ENCODE measurements around the gene SF3B6. TPM values are rescaled to one million over a fixed set of nuclear protein-coding genes. Genes with fewer than 3 reads are reported as not detected.
A peak's percentile ranks its signal among the peaks of the same experiment; 100 is the strongest.

SF3B6 gene
- total and polyA plus RNA-seq, 2 experiments from 2014 or later = 140 to 565 TPM

- Histone ChIP-seq H3F3A (replicated peaks; ENCODE audit: low read depth) (no peaks in the 10 kb centered on the region), H3K36me3 (ENCODE audit: insufficient read depth) (no peaks in the 10 kb centered on the region; the same call in 1 of the 2 replicates), H4K20me1 (replicated peaks; ENCODE audit: insufficient read depth) (no peaks in the 10 kb centered on the region), H3K27me3 (ENCODE audit: insufficient read depth) (no peaks in the 10 kb centered on the region), H3K4me3 (no peak overlapping the region), H3K4me2 (no peak overlapping the region), H2AFZ (no peak overlapping the region), H3K27ac (ENCODE audit: low read depth) (no peak overlapping the region), H3K79me2 (replicated peaks; ENCODE audit: insufficient read depth) (no peaks in the 10 kb centered on the region), H3K4me1 (ENCODE audit: insufficient read depth) (no peaks in the 10 kb centered on the region), H3K9me2 (ENCODE audit: insufficient read depth) (no peaks in the 10 kb centered on the region)
- no peak overlapping the region for H3K4me3 Mint-ChIP-seq
- no peak for TF ChIP-seq REST (IDR thresholded peaks at IDR 0.05; ENCODE audit: unreplicated experiment)
- no peak for TF ChIP-seq CREB1 (CRISPR knock-in tag; IDR thresholded peaks at IDR 0.05; ENCODE audit: low read depth)
- TF ChIP-seq JUNB (IDR thresholded peaks at IDR 0.05; ENCODE audit: unreplicated experiment) = no peak
- no peak for TF ChIP-seq STAT1 (IDR thresholded peaks at IDR 0.05; ENCODE audit: unreplicated experiment)
- TF ChIP-seq EZH2 (IDR thresholded peaks at IDR 0.05; ENCODE audit: low read depth, unreplicated experiment) = no peak
- TF ChIP-seq ZNF331 (CRISPR knock-in tag; IDR thresholded peaks at IDR 0.05; ENCODE audit: low read depth) = no peak
- no peak for TF ChIP-seq ZNF114 (CRISPR knock-in tag; IDR thresholded peaks at IDR 0.05)
- no peak for TF ChIP-seq NANOG (IDR thresholded peaks at IDR 0.05; ENCODE audit: borderline replicate concordance)
- no peak for TF ChIP-seq POLR2AphosphoS5 (IDR thresholded peaks at IDR 0.05; ENCODE audit: low read depth)
- no peak for TF ChIP-seq ETS1 (IDR thresholded peaks at IDR 0.05)
- no peak for TF ChIP-seq ZNF462 (CRISPR knock-in tag; IDR thresholded peaks at IDR 0.05)
- no peak for TF ChIP-seq CTCF (conservative IDR thresholded peaks at IDR 0.05; ENCODE audit: low read depth in 2 of 2)
- no peak for TF ChIP-seq EZH2phosphoT487 (IDR thresholded peaks at IDR 0.05; ENCODE audit: unreplicated experiment)
- DNase-seq (ENCODE audit: low spot score) (no peak), ATAC-seq (peak; percentile 31; the same call in 2 of the 3 replicates)
- H3K36me3 Mint-ChIP-seq (ENCODE audit: low read depth) = no peaks in the 10 kb centered on the region
- H3K27ac Mint-ChIP-seq = no peak overlapping the region
- peaks cover 4% of the 10 kb centered on the region; the same call in 1 of the 3 replicates for H3K9me3 Mint-ChIP-seq
- peaks cover 4% of the 10 kb centered on the region for H3K27me3 Mint-ChIP-seq (ENCODE audit: insufficient read depth, low read depth, poor library complexity)
- no peaks in the 10 kb centered on the region; the same call in 2 of the 3 replicates for H3K4me1 Mint-ChIP-seq
These were observed 28.1 kb upstream of the SF3B6 start for GRCh38 chr2:24104110-24104650.
